ENCODE results near the gene EFR3B.

Gene EFR3B

DNA sequence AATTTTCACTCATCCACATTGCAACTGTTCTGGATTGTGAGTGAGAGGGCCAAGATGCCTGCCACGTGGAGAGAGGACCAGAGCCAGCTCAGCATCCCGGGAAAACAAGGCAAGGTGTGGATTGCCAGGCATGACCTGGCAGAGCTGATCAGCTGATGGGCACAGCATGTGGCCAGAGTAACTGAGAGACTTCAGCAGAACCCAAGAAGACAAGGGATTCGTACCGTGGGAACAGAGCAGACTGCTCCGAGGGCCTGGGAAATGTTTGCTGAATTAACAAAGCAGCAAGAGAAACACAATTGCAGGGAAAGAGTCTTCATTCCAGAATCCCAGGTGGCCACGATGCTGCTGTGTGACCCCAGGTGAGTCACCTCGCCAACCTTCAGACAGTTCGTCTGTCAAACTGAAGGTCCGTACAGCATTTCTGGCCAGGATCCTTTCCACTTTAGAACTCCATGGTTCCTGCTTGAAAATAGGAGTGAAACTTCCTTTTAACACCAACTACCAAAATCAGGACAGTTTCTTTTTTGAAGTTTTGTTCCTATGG, 152.8 kb downstream of the EFR3B start:
- no peak for DNase-seq

- no peak for DNase-seq
Observed at GRCh38 chr2:25197336-25198208, 155.7 kb downstream of the EFR3B start.

GRCh38 chr2:25198209-25198525, 156.3 kb downstream of the EFR3B start:
- DNase-seq, result no peak

DNA sequence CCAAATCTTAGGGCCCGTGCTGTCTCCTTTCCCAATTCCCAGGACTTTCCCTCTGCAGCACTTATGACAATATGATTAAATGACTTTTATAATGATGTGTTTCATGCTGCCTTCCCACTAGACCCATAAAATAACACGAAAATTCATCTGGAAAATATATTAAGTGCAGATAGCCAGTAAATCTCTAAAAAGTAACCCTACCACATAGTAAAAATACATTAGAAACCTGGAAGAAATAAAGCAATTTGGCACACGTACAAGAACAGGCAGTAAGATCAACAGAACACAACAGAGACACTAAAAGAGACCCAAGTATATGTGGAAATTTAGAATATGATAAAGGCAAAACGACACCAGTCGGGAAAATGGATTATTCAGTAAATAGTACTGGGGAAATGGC, 156.7 kb downstream of the EFR3B start:
- DNase-seq, result no peak

- DNase-seq, result no peak
Observed at GRCh38 chr2:25201265-25201664, 159.4 kb downstream of the EFR3B start.

DNA sequence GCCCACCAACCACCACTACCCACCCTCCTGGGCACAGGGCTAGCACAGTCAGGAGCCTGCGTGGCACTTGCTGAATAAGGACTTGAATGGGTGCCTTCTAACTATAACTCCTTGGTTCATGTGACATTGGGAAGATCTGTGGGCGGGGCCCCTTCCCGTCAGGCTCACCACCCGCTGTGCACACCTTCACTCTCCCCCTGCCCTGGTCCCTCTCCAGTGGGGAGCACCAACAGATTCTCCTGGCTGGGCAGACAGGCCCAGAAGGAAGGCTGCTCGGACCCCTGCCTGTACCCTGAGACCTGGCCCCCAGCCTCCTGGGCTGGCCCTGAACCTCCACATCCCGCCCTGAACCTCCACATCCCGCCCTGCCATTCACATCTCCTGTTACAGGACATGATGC, 159.9 kb downstream of the EFR3B start:
- DNase-seq, result no peak

GRCh38 chr2:25202275-25202674, 160.4 kb downstream of the EFR3B start:
- no peak for DNase-seq

DNA sequence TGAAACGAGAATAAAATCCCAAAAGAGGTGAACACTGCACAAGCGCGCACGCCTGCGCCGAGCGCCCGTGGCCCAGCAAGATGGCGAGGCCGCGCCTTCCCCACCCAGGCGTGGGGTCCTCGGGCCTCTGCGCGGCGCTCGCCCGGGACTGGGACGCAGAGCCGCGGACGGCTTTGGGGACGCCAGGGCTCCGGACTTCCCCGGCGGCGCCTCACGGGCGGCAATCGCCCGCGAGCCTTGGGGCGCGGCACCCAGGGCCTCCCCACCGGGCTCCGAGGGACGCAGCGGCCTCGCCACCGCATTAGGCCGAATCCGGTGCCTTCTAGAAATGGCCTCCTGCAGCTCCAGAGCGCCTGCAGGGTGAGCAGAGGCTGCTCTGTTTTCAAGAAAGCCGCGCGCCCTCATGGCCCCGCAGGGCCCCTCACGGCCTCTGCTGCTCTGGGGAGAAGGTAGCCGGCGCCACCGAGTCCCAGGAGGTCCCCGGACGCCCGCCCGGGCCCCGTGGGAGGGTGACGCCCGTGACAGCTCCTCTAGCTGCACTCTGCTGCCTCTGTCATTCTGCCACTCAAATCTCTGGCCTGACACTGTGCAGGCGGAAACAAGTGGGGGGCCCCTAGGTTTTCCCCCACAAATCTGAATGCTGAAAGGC, 162.4 kb downstream of the EFR3B start:
- DNase-seq, result no peak

- DNase-seq, result no peak
Observed at GRCh38 chr2:25207078-25207545, 165.2 kb downstream of the EFR3B start.
